Lower leg skin (tissue), 4 donors: ENCODE results near the gene MAPKAPK2. TPM values are rescaled to one million over a fixed set of nuclear protein-coding genes. Genes with fewer than 3 reads are reported as not detected.

ENCODE experiments used
- DNase-seq, 2 donors: peaks; one replicate each; pipeline ENCODE4 v3.0.0-alpha.2; 2019; ENCODE audit warnings: low spot score in 2 of 2
- H3K4me3 ChIP-seq: fragments of 200-600 bp; sonication (generic); 2 replicates; pipeline ENCODE4 v1.5.1; 2017; ENCODE audit warnings: mild to moderate bottlenecking, low read depth; ENCODE audit not compliant: poor library complexity, severe bottlenecking
- POLR2A ChIP-seq, 2 donors: fragments of 450-650 bp; IDR thresholded peaks; one replicate each; pipeline ENCODE4 v1.6.1; 2016 to 2017; ENCODE audit warnings: antibody characterized with exemption in 2 of 2, mild to moderate bottlenecking in 1 of 2, moderate library complexity in 1 of 2
- WGBS, 2 donors: methylation state at CpG; one replicate each; pipeline ENCODE4 v1.1.5; 2018; 5-methylcytosine and 5-hydroxymethylcytosine counted together
- intact Hi-C: fragments of 100-400 bp; cut with DNase I; formaldehyde crosslinking; loops from one replicate; pipeline ENCODE4 v1.15.0; 2023; ENCODE audit warnings: low total_unique reads
- total RNA-seq, 4 donors: library from RNA; depleted of rRNA; stranded (reverse); fragments of >200 nt; gene quantifications; one replicate each; pipeline ENCODE4 v1.1.0, GENCODE V29; 2016
- TF ChIP-seq, protein P1 (sequence below), 3 donors: fragments of 450-650 bp; IDR thresholded peaks; one replicate each; pipeline ENCODE4 v1.5.1; 2016; ENCODE audit warnings: antibody characterized with exemption in 3 of 3, mild to moderate bottlenecking in 3 of 3, moderate library complexity in 2 of 3

The MAPKAPK2 gene
- total RNA-seq, 4 donors from 2014 or later, result 40.0 to 62.4 (median 52.4) TPM

GRCh38 chr1:206706806-206707366 lies 22.2 kb downstream of the MAPKAPK2 start:
- WGBS, 2 donors, result 50 to 70% methylated on average over 8 of the region's 8 CpGs
- H3K4me3 ChIP-seq, result no peak overlapping the region
- intact Hi-C loops, result no loop called here
- no peak for DNase-seq
- TF ChIP-seq, protein P1, sequence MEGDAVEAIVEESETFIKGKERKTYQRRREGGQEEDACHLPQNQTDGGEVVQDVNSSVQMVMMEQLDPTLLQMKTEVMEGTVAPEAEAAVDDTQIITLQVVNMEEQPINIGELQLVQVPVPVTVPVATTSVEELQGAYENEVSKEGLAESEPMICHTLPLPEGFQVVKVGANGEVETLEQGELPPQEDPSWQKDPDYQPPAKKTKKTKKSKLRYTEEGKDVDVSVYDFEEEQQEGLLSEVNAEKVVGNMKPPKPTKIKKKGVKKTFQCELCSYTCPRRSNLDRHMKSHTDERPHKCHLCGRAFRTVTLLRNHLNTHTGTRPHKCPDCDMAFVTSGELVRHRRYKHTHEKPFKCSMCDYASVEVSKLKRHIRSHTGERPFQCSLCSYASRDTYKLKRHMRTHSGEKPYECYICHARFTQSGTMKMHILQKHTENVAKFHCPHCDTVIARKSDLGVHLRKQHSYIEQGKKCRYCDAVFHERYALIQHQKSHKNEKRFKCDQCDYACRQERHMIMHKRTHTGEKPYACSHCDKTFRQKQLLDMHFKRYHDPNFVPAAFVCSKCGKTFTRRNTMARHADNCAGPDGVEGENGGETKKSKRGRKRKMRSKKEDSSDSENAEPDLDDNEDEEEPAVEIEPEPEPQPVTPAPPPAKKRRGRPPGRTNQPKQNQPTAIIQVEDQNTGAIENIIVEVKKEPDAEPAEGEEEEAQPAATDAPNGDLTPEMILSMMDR (IDR thresholded peaks at IDR 0.05), result no peak
- no peak for TF ChIP-seq POLR2A (IDR thresholded peaks at IDR 0.05)

GRCh38 chr1:206708058-206708457 lies 23.4 kb downstream of the MAPKAPK2 start:
- TF ChIP-seq POLR2A (IDR thresholded peaks at IDR 0.05), result no peak
- TF ChIP-seq, protein P1 (IDR thresholded peaks at IDR 0.05), result no peak
- intact Hi-C loops, result no loop called here
- DNase-seq, result no peak
- H3K4me3 ChIP-seq, result no peak overlapping the region
- 83 to 85% methylated on average over 2 of the region's 2 CpGs for WGBS, 2 donors

DNA sequence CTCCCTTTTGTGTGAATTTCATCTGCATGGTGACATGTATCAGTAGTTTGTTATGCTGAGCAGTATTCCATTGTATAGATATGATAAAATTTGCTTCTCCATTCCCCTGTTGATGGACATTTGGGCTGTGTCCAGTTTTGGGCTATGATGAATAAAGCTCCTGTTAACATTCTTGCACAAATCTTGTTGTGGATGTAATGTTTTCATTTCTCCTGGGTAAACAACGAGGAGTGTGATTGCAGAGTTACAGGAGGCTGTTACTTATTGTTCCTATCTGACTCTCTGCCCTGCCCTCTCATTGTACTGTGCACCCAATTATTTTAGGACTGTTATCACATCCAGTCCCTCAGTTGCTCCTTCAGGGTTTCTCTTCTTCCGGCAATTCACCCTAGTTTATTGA lies 24.2 kb downstream of the MAPKAPK2 start:
- no peak for TF ChIP-seq POLR2A (IDR thresholded peaks at IDR 0.05)
- TF ChIP-seq, protein P1 (IDR thresholded peaks at IDR 0.05), result no peak
- 79 to 95% methylated on average over 2 of the region's 2 CpGs for WGBS, 2 donors
- H3K4me3 ChIP-seq, result no peak overlapping the region
- intact Hi-C loops, result no loop called here
- DNase-seq, result no peak

- intact Hi-C loops, result no loop called here
- DNase-seq, result no peak
- no peak overlapping the region for H3K4me3 ChIP-seq
- 78 to 80% methylated on average over 4 of the region's 4 CpGs for WGBS, 2 donors
- TF ChIP-seq POLR2A (IDR thresholded peaks at IDR 0.05), result no peak
- TF ChIP-seq, protein P1 (IDR thresholded peaks at IDR 0.05), result no peak
Observed at GRCh38 chr1:206709322-206709721, 24.6 kb downstream of the MAPKAPK2 start.

DNA sequence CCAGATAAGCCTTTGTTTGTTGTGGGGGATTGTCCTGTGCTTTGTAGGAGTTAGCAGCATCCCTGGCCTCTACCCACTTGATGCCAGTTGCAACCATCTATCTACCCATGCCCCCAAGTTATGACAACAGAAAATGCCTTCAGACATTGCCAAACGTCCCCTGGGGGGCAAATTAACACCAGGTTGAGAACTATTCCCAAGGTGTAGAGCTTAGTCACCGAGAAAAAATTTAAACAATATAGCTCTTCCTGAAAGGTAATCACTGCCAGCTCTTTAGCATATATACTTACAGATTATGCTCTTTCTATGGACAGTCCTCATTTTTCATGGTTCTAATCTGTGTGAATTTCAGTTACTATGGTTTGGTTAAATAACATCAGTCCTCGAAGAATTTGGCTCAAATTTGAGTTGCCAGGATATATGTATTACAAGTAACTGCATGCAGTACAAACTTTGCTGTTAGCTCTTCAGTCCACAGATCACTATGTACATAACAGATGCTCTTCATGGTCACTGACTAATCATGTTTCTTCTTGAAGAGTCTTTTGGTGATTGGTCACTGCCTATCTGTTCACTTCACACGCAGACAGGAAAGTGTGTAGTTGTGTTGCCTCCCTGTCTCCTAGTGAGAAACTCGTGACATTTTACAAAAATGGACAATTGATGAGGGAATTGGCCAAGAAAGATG lies 25.2 kb downstream of the MAPKAPK2 start:
- DNase-seq, result no peak
- TF ChIP-seq, protein P1 (IDR thresholded peaks at IDR 0.05), result no peak
- no peak for TF ChIP-seq POLR2A (IDR thresholded peaks at IDR 0.05)
- intact Hi-C loops, result no loop called here
- 55 to 66% methylated on average over 5 of the region's 5 CpGs for WGBS, 2 donors
- no peak overlapping the region for H3K4me3 ChIP-seq
